ENCODE data around the gene ARRDC4.

The ARRDC4 gene

DNA sequence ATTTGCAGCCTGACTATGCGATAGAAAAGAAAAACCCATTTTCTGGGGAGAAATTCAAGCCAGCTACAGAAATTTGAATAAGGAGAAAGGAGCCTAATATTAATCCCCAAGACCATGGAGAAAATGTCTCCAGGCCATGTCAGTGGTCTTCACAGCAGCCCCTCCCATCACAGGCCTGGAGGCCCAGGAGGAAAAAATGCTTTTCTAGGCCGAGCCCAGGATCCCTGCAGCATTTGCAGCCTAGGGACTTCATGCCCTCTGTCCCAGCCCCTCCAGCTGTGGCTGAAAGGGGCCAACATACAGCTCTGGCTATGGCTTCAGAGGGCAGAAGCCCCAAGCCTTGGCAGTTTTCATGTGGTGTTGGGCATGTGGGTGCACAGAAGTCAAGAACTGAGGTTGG lies 26.3 kb downstream of the ARRDC4 start:
- Histone ChIP-seq H3K9ac (ENCODE audit: low read length) (no peak overlapping the region), H3K4me3 (ENCODE audit: low read length) (no peak overlapping the region), H3K9me3 (ENCODE audit: control insufficient read depth, low read length) (no peaks in the 10 kb centered on the region), H3K27me3 (ENCODE audit: control insufficient read depth, insufficient read depth, low read length) (no peaks in the 10 kb centered on the region), H3K4me1 (ENCODE audit: control insufficient read depth, insufficient read depth, low read length) (no peaks in the 10 kb centered on the region), H3K36me3 (ENCODE audit: control insufficient read depth, insufficient read depth, low read length) (no peaks in the 10 kb centered on the region)

GRCh38 chr15:97989299-97989698 lies 28.8 kb downstream of the ARRDC4 start:
- Histone ChIP-seq H3K9ac (ENCODE audit: low read length) (no peak overlapping the region), H3K4me3 (ENCODE audit: low read length) (no peak overlapping the region), H3K4me1 (ENCODE audit: control insufficient read depth, insufficient read depth, low read length) (no peaks in the 10 kb centered on the region), H3K9me3 (ENCODE audit: control insufficient read depth, low read length) (no peaks in the 10 kb centered on the region), H3K36me3 (ENCODE audit: control insufficient read depth, insufficient read depth, low read length) (no peaks in the 10 kb centered on the region), H3K27me3 (ENCODE audit: control insufficient read depth, insufficient read depth, low read length) (no peaks in the 10 kb centered on the region)

DNA sequence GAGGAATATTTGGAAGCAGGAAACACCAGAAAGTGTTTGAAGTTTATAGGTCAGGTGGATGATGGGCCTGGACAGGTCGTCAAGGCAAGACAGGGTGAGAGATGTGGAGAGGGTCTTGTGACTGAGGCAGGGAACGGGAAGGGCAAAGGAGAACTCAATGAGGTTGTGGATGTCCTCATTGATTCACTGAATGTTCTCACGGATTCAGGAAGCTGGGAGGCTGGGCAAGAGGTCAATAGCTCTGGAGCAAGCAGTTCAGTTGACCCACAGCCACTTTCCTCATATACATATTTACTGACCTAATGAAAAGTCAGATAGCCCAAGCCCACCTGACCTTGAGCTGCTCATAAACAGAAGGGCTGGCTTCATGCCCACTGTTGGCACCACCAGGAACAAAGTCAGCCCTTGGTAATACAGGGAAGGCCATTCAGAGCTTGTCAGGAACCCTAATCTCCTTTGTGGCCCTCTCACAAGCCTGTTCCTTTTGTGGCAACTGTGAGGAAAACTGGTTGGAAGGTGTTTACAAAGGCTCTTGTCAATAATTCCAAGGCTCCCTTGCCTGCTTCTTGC lies 31.6 kb downstream of the ARRDC4 start:
- Histone ChIP-seq H3K4me3 (ENCODE audit: low read length) (no peak overlapping the region), H3K27me3 (ENCODE audit: control insufficient read depth, insufficient read depth, low read length) (no peaks in the 10 kb centered on the region), H3K9ac (ENCODE audit: low read length) (no peak overlapping the region), H3K9me3 (ENCODE audit: control insufficient read depth, low read length) (no peaks in the 10 kb centered on the region), H3K36me3 (ENCODE audit: control insufficient read depth, insufficient read depth, low read length) (no peaks in the 10 kb centered on the region), H3K4me1 (ENCODE audit: control insufficient read depth, insufficient read depth, low read length) (peaks cover 15% of the 10 kb centered on the region)

DNA sequence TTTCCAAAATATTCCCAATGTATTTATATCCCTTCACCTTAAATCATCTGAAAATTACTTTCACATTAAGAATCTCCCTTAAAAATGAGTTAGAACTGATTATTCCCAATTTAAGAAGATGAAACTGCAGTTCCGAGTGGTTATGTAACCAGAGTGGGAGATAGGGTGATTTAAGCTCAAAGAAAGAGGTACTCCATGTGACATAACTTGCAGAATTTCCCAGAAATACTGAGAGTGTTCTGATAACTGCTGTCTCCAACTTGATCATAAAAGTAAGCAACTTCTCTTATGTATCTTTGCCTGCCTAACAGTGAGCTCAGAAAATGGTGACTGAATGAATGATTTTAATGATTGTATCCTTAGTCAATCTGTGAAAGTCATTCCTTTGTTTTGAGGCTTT lies 32.3 kb downstream of the ARRDC4 start:
- Histone ChIP-seq H3K9me3 (ENCODE audit: control insufficient read depth, low read length) (no peaks in the 10 kb centered on the region), H3K4me1 (ENCODE audit: control insufficient read depth, insufficient read depth, low read length) (peaks cover 15% of the 10 kb centered on the region), H3K27me3 (ENCODE audit: control insufficient read depth, insufficient read depth, low read length) (no peaks in the 10 kb centered on the region), H3K36me3 (ENCODE audit: control insufficient read depth, insufficient read depth, low read length) (no peaks in the 10 kb centered on the region), H3K4me3 (ENCODE audit: low read length) (no peak overlapping the region), H3K9ac (ENCODE audit: low read length) (no peak overlapping the region)

DNA sequence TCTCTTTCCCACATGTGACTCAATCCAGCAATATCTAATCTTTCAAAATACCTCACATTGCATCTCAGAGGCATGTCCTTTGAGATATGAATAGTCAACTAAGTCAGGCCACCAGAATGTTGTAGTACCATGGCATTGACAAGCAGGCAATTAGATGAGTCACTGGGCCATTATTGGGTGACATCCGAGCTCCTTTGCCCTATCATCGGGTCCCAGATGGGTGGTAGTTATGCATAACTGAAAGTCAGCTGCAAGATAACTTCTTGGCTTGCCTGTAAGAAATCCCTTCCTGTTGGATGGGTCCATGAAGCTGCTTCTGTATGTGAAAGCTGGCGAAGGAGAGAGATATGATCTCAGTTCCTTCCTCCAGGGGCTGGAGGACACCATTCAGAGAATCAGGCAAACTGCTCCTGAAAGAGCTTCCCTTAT lies 32.8 kb downstream of the ARRDC4 start:
- H3K4me3 ChIP-seq (ENCODE audit: low read length) = no peak overlapping the region
- H3K36me3 ChIP-seq (ENCODE audit: control insufficient read depth, insufficient read depth, low read length) = no peaks in the 10 kb centered on the region
- peaks cover 15% of the 10 kb centered on the region for H3K4me1 ChIP-seq (ENCODE audit: control insufficient read depth, insufficient read depth, low read length)
- H3K9ac ChIP-seq (ENCODE audit: low read length) = no peak overlapping the region
- H3K9me3 ChIP-seq (ENCODE audit: control insufficient read depth, low read length) = no peaks in the 10 kb centered on the region
- H3K27me3 ChIP-seq (ENCODE audit: control insufficient read depth, insufficient read depth, low read length) = no peaks in the 10 kb centered on the region

DNA sequence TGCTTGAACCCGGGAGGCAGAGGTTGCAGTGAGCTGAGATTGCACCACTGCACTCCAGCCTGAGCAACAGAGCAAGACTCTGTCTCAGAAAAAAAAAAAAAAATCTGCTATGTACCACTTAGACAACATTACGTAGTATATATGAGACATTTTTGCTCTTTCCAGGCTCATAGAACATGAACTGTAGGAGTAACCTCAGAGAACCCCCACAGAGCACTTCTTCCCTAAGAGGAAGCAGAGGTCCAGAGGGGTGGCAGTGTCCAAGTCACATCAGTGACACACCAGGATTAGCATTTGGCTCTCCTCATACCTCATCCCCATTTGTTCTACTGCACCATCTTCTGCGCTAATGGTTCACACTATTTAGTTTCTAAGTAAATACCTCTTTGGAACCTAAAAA lies 33.7 kb downstream of the ARRDC4 start:
- no peak overlapping the region for H3K4me3 ChIP-seq (ENCODE audit: low read length)
- H3K4me1 ChIP-seq (ENCODE audit: control insufficient read depth, insufficient read depth, low read length) = peaks cover 15% of the 10 kb centered on the region
- no peaks in the 10 kb centered on the region for H3K9me3 ChIP-seq (ENCODE audit: control insufficient read depth, low read length)
- no peak overlapping the region for H3K9ac ChIP-seq (ENCODE audit: low read length)
- no peaks in the 10 kb centered on the region for H3K36me3 ChIP-seq (ENCODE audit: control insufficient read depth, insufficient read depth, low read length)
- no peaks in the 10 kb centered on the region for H3K27me3 ChIP-seq (ENCODE audit: control insufficient read depth, insufficient read depth, low read length)

DNA sequence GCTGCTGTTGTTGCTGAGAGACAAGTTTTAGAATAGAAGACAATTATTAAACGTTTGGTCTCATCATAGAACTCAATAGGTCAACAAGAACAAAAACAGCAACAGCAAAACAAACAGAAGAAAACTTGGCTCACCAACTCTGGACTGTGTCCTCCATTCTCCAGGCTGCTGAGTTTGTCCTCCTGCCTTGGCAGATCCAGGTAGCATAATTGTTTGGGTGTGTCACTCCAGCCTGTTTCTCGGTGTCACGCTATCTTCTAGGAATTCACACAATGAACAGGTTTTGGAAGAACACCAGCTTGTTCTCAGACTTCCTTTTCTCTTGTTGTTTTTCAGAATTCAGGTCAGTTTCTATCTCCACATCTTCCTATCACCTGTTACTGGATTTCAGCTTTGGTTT lies 34.7 kb downstream of the ARRDC4 start:
- Histone ChIP-seq H3K9me3 (ENCODE audit: control insufficient read depth, low read length) (no peaks in the 10 kb centered on the region), H3K4me1 (ENCODE audit: control insufficient read depth, insufficient read depth, low read length) (peaks cover 15% of the 10 kb centered on the region), H3K9ac (ENCODE audit: low read length) (no peak overlapping the region), H3K36me3 (ENCODE audit: control insufficient read depth, insufficient read depth, low read length) (no peaks in the 10 kb centered on the region), H3K4me3 (ENCODE audit: low read length) (no peak overlapping the region), H3K27me3 (ENCODE audit: control insufficient read depth, insufficient read depth, low read length) (no peaks in the 10 kb centered on the region)

GRCh38 chr15:97995881-97996603 lies 35.5 kb downstream of the ARRDC4 start:
- Histone ChIP-seq H3K9ac (ENCODE audit: low read length) (no peak overlapping the region), H3K27me3 (ENCODE audit: control insufficient read depth, insufficient read depth, low read length) (no peaks in the 10 kb centered on the region), H3K4me1 (ENCODE audit: control insufficient read depth, insufficient read depth, low read length) (peaks cover 15% of the 10 kb centered on the region), H3K36me3 (ENCODE audit: control insufficient read depth, insufficient read depth, low read length) (no peaks in the 10 kb centered on the region), H3K9me3 (ENCODE audit: control insufficient read depth, low read length) (no peaks in the 10 kb centered on the region), H3K4me3 (ENCODE audit: low read length) (no peak overlapping the region)

DNA sequence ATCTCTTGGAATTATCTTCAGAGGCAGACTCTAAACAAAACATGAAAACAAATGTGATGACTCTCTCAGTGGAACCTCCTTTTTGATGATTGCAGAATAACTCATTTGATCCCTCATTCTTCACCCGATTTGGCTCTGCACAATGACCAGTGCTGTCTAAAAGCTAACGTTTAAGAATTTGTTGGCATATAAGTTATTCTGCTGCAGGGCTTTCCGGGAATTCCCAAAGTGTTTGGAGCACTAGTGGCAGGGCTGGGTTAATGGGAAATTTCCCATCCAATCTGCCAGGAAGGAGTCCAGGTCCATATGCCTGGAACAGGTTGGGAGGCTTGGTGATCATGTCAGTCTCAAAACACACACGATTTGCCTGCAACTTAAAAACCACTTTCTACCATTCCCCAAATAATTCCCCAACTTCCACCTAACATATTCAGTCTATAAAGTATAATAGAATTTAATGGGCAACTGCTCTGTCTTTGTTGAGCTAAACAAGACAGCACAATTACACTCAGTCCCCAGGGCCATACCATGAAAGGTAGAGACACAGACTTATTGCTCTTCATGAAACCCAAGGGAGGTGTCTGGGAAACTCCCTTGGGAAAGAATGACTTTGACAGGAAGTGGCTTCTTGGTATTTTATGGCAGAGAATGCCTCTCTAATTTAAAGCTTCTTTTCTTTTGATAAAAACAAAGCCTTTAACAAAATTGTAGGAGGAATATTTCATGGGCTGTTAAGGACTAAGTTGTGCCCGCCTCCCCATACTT lies 38.0 kb downstream of the ARRDC4 start:
- Histone ChIP-seq H3K4me3 (ENCODE audit: low read length) (no peak overlapping the region), H3K27me3 (ENCODE audit: control insufficient read depth, insufficient read depth, low read length) (no peaks in the 10 kb centered on the region), H3K9ac (ENCODE audit: low read length) (no peak overlapping the region), H3K9me3 (ENCODE audit: control insufficient read depth, low read length) (no peaks in the 10 kb centered on the region), H3K4me1 (ENCODE audit: control insufficient read depth, insufficient read depth, low read length) (peaks cover 15% of the 10 kb centered on the region), H3K36me3 (ENCODE audit: control insufficient read depth, insufficient read depth, low read length) (no peaks in the 10 kb centered on the region)

GRCh38 chr15:98000249-98001203 lies 40.0 kb downstream of the ARRDC4 start:
- Histone ChIP-seq H3K9ac (ENCODE audit: low read length) (no peak overlapping the region), H3K9me3 (ENCODE audit: control insufficient read depth, low read length) (no peaks in the 10 kb centered on the region), H3K36me3 (ENCODE audit: control insufficient read depth, insufficient read depth, low read length) (no peaks in the 10 kb centered on the region), H3K4me3 (ENCODE audit: low read length) (no peak overlapping the region), H3K27me3 (ENCODE audit: control insufficient read depth, insufficient read depth, low read length) (no peaks in the 10 kb centered on the region), H3K4me1 (ENCODE audit: control insufficient read depth, insufficient read depth, low read length) (peaks cover 7% of the 10 kb centered on the region)

DNA sequence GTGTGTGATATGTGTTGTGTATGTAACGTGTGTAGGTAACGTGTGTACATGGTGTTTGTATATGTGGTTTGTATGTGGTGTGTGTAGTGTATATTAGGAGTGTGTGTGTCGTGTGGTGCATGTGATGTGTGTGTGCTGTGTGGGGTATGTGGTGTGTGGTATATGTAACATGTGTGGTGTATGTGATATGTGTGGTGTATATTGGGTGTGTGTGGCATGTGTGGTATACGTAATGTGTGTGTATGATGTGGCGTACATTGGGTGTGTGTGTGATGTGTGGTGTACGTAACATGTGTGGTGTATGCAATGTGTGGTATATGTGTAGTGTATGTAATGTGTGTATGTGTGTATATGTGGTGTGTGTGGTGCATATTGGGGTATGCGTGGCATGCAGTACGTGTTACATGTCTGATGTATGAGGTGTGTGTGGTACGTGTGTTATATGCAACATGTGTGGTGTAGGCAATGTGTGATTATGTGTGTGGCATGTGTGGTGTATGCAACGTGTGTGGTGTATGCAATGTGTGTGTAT lies 41.2 kb downstream of the ARRDC4 start:
- H3K27me3 ChIP-seq (ENCODE audit: control insufficient read depth, insufficient read depth, low read length) = no peaks in the 10 kb centered on the region
- H3K4me1 ChIP-seq (ENCODE audit: control insufficient read depth, insufficient read depth, low read length) = no peaks in the 10 kb centered on the region
- H3K9ac ChIP-seq (ENCODE audit: low read length) = no peak overlapping the region
- no peaks in the 10 kb centered on the region for H3K36me3 ChIP-seq (ENCODE audit: control insufficient read depth, insufficient read depth, low read length)
- no peaks in the 10 kb centered on the region for H3K9me3 ChIP-seq (ENCODE audit: control insufficient read depth, low read length)
- no peak overlapping the region for H3K4me3 ChIP-seq (ENCODE audit: low read length)

All from mucosa of stomach (tissue), 1 donor.